NB4 (cell line): ENCODE data around the gene PIGR.

ENCODE experiments used
- CTCF ChIP-seq: IDR thresholded peaks from one replicate; pipeline ENCODE4 v1.5.1; 2012; ENCODE audit warnings: low read depth, low read length
- MYC ChIP-seq: IDR thresholded peaks from 2 replicates; pipeline ENCODE4 v1.6.1; 2011; ENCODE audit warnings: low read depth, low read length
- POLR2A ChIP-seq: IDR thresholded peaks from 2 replicates; pipeline ENCODE4 v1.6.1; 2011; ENCODE audit warnings: mild to moderate bottlenecking; ENCODE audit not compliant: insufficient read length; ENCODE audit errors: extremely low read depth

GRCh38 chr1:206941766-206942418 is 4.4 kb downstream of the PIGR start:
- TF ChIP-seq CTCF (no peak), MYC (no peak), POLR2A (no peak)
